ENCODE data around the gene RAB26. TPM values are rescaled to one million over a fixed set of nuclear protein-coding genes. Genes with fewer than 3 reads are reported as not detected.
"Not testable (repeated sequence)": the region's sequence is repeated elsewhere in the genome, so short reads cannot be mapped to it uniquely, and the experiment has no call there.

Gene RAB26
- polyA plus RNA-seq (ENCODE audit: insufficient read depth in 1 of 5, insufficient read length in 5 of 5, low replicate concordance in 1 of 5), result 1 to 10 TPM; 1.0 to 1.8 (median 1.5) TPM
- long read RNA-seq, donor 1, result 0 reads
- long read RNA-seq, donor 2, partial matches to known transcripts, result 0 of 1 reads
- long read RNA-seq, donor 2, other reads (novel, unspliced or antisense), result 0 of 1 reads
- long read RNA-seq, donor 3, partial matches to known transcripts, result 0 of 2 reads
- long read RNA-seq, donor 3, other reads (novel, unspliced or antisense), result 0 of 2 reads
- long read RNA-seq, donor 4, result 0 reads
- long read RNA-seq, donor 5, result 0 reads
- long read RNA-seq, donor 6, result 0 reads
- long read RNA-seq, donor 7, partial matches to known transcripts, result 0 of 1 reads
- long read RNA-seq, donor 7, other reads (novel, unspliced or antisense), result 0 of 1 reads
- long read RNA-seq, donor 8, result 0 reads

GRCh38 chr16:2147981-2148671, at the start of gene RAB26:
RAB26 (plus strand) TSS chr16:2148625; CDS start chr16:2148784, 159 bp downstream.
- peak in 1 of 2 donors; percentile 62 for DNase-seq

GRCh38 chr16:2101581-2101980, 46.8 kb upstream of the RAB26 start:
- DNase-seq, result not testable (repeated sequence)

GRCh38 chr16:2102471-2102870, 46.0 kb upstream of the RAB26 start:
- no peak for DNase-seq

GRCh38 chr16:2104464-2104863, 44.0 kb upstream of the RAB26 start:
- not testable (repeated sequence) for DNase-seq

- DNase-seq, result not testable (repeated sequence)
Measured at GRCh38 chr16:2105291-2105690, 43.1 kb upstream of the RAB26 start.

GRCh38 chr16:2105769-2106168, 42.7 kb upstream of the RAB26 start:
- DNase-seq, result not testable (repeated sequence)

- not testable (repeated sequence) for DNase-seq
Measured at GRCh38 chr16:2106211-2106610, 42.2 kb upstream of the RAB26 start.

GRCh38 chr16:2107121-2107790, 41.2 kb upstream of the RAB26 start:
- not testable (repeated sequence) for DNase-seq

GRCh38 chr16:2107791-2108125, 40.7 kb upstream of the RAB26 start:
- not testable (repeated sequence) for DNase-seq

GRCh38 chr16:2108446-2109270, 39.8 kb upstream of the RAB26 start:
- DNase-seq, result not testable (repeated sequence)

GRCh38 chr16:2109271-2109580, 39.2 kb upstream of the RAB26 start:
- DNase-seq, result not testable (repeated sequence)

- DNase-seq, result not testable (repeated sequence)
Measured at GRCh38 chr16:2109872-2110271, 38.6 kb upstream of the RAB26 start.

- not testable (repeated sequence) for DNase-seq
Measured at GRCh38 chr16:2110332-2111008, 38.0 kb upstream of the RAB26 start.

- DNase-seq, result not testable (repeated sequence)
Measured at GRCh38 chr16:2111009-2111353, 37.4 kb upstream of the RAB26 start.

- DNase-seq, result not testable (repeated sequence)
Measured at GRCh38 chr16:2111412-2112335, 36.8 kb upstream of the RAB26 start.

GRCh38 chr16:2112539-2113106, 35.8 kb upstream of the RAB26 start:
- not testable (repeated sequence) for DNase-seq

- DNase-seq, result not testable (repeated sequence)
Measured at GRCh38 chr16:2114225-2114624, 34.2 kb upstream of the RAB26 start.

- not testable (repeated sequence) for DNase-seq
Measured at GRCh38 chr16:2114885-2115590, 33.4 kb upstream of the RAB26 start.

- no peak for DNase-seq
Measured at GRCh38 chr16:2115591-2115973, 32.8 kb upstream of the RAB26 start.
